ENCODE results near the gene RAD51B.

RAD51B gene

GRCh38 chr14:68492381-68493151 is 673.0 kb downstream of the RAD51B start:
- Histone ChIP-seq H3K4me1 (no peaks in the 10 kb centered on the region), H3K36me3 (no peaks in the 10 kb centered on the region), H3K4me3 (ENCODE audit: low read depth, low read length) (no peak overlapping the region), H3K27me3 (no peaks in the 10 kb centered on the region), H3K9me3 (no peaks in the 10 kb centered on the region)
- no peak for DNase-seq
- no peak for TF ChIP-seq CTCF (IDR thresholded peaks at IDR 0.05; ENCODE audit: low read depth, low read length)

GRCh38 chr14:68493152-68493911 is 673.8 kb downstream of the RAD51B start:
- TF ChIP-seq CTCF (IDR thresholded peaks at IDR 0.05; ENCODE audit: low read depth, low read length) = no peak
- Histone ChIP-seq H3K27me3 (no peaks in the 10 kb centered on the region), H3K4me3 (ENCODE audit: low read depth, low read length) (no peak overlapping the region), H3K36me3 (no peaks in the 10 kb centered on the region), H3K9me3 (no peaks in the 10 kb centered on the region), H3K4me1 (no peaks in the 10 kb centered on the region)
- DNase-seq = no peak

- no peaks in the 10 kb centered on the region for H3K4me1 ChIP-seq
- no peak for DNase-seq
- H3K36me3 ChIP-seq = no peaks in the 10 kb centered on the region
- no peaks in the 10 kb centered on the region for H3K9me3 ChIP-seq
- H3K4me3 ChIP-seq (ENCODE audit: low read depth, low read length) = no peak overlapping the region
- no peak for TF ChIP-seq CTCF (IDR thresholded peaks at IDR 0.05; ENCODE audit: low read depth, low read length)
- H3K27me3 ChIP-seq = no peaks in the 10 kb centered on the region
Measured at GRCh38 chr14:68495101-68496039, 675.8 kb downstream of the RAD51B start.

- no peak for DNase-seq
- no peak for TF ChIP-seq CTCF (IDR thresholded peaks at IDR 0.05; ENCODE audit: low read depth, low read length)
- H3K4me1 ChIP-seq = no peaks in the 10 kb centered on the region
Measured at GRCh38 chr14:68497011-68497410, 677.4 kb downstream of the RAD51B start.

GRCh38 chr14:68499451-68499850 is 679.9 kb downstream of the RAD51B start:
- H3K9me3 ChIP-seq = no peaks in the 10 kb centered on the region
- DNase-seq = no peak
- H3K27me3 ChIP-seq = no peaks in the 10 kb centered on the region
- no peak for TF ChIP-seq CTCF (IDR thresholded peaks at IDR 0.05; ENCODE audit: low read depth, low read length)
- no peak overlapping the region for H3K4me3 ChIP-seq (ENCODE audit: low read depth, low read length)
- H3K36me3 ChIP-seq = no peaks in the 10 kb centered on the region
- H3K4me1 ChIP-seq = no peaks in the 10 kb centered on the region

More at GRCh38 chr14:68497011-68497410, 677.4 kb downstream of the RAD51B start:
- Histone ChIP-seq H3K27me3 (no peaks in the 10 kb centered on the region), H3K4me3 (ENCODE audit: low read depth, low read length) (no peak overlapping the region), H3K9me3 (no peaks in the 10 kb centered on the region), H3K36me3 (no peaks in the 10 kb centered on the region)

All from BE2C (cell line).